ENCODE data around the gene OR2T1. TPM values are rescaled to one million over a fixed set of nuclear protein-coding genes. Genes with fewer than 3 reads are reported as not detected.
"Not testable (repeated sequence)": the region's sequence is repeated elsewhere in the genome, so short reads cannot be mapped to it uniquely, and the experiment has no call there.

Gene OR2T1
- total RNA-seq, 2 donors from 2014 or later, result not detected

DNA sequence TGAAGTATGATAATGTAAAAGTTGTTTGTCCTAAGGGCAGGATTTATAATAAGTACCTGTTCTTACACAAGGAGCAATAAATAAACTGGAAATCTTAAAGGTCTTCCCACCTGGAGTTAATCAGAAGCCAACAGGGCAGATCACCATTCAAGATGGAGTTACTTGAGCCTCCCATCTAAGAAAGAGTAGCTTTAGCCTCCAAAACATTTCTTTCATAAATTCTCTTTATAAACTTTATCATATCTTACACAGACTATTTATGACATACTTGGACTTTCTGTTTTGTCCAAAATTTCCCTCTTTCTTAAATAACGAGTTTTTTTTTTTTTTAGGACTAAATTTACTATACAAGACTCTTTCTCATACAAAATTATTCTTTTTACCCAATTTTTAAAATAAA lies 18.5 kb downstream of the OR2T1 start:
- Mint-ChIP-seq H3K27ac (no peak overlapping the region), H3K4me3 (no peak overlapping the region), H3K27me3 (no peaks in the 10 kb centered on the region), H3K9me3 (peaks cover 8% of the 10 kb centered on the region), H3K36me3 (ENCODE audit: low read depth) (no peaks in the 10 kb centered on the region), H3K4me1 (peaks cover 5% of the 10 kb centered on the region)
- ATAC-seq (replicated peaks), result no peak

DNA sequence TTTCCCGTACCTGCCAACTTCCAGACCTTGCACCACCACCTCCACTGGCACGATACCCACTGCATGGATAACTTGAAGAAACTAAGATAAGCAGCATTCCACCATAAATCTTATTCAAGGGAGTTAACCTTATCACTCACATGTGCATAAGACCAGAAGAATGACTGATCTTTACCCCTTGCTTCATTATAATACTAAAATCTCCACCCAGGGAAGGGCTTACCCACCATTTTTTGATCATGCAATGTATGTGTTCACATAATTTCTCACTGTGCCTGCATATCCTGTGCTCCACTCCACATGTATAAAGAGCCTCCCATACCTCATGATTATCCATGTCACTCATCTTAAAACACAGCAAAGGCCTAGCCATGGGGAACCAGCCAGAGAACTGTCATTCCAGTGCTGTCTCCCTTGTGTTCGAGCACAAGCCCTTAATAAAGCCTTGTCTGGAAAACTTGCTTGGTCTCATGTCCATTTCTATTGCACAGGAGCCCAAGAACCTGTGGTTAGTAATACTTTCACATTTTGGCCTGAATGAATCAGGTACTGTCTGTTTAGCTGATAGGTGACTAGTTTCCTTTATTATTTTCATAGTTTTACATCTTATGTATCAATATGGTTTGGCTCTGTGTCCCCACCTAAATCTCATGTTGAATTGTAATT lies 24.8 kb downstream of the OR2T1 start:
- H3K27ac Mint-ChIP-seq; ATAC-seq (replicated peaks); H3K4me3 Mint-ChIP-seq; H3K27me3 Mint-ChIP-seq; H3K4me1 Mint-ChIP-seq; H3K36me3 Mint-ChIP-seq (ENCODE audit: low read depth); H3K9me3 Mint-ChIP-seq: not testable (repeated sequence)

DNA sequence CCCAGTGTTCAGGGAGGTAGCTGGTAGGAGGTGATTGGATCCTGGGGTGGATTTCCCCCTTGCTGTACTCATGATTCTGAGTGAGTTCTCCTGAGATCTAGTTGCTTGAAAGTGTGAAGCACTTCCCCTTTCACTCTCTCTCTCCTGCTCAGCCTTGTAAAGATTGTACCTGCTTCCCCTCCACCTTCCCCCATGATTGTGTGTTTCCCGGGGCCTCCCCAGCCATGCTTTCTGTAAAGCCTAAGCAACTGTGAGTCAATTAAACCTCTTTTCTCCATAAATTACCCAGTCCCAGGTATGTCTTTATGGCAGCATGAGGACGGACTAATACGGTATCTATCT lies 25.3 kb downstream of the OR2T1 start:
- not testable (repeated sequence) for H3K27ac Mint-ChIP-seq; ATAC-seq (replicated peaks); H3K9me3 Mint-ChIP-seq; H3K27me3 Mint-ChIP-seq; H3K36me3 Mint-ChIP-seq (ENCODE audit: low read depth); H3K4me3 Mint-ChIP-seq; H3K4me1 Mint-ChIP-seq

DNA sequence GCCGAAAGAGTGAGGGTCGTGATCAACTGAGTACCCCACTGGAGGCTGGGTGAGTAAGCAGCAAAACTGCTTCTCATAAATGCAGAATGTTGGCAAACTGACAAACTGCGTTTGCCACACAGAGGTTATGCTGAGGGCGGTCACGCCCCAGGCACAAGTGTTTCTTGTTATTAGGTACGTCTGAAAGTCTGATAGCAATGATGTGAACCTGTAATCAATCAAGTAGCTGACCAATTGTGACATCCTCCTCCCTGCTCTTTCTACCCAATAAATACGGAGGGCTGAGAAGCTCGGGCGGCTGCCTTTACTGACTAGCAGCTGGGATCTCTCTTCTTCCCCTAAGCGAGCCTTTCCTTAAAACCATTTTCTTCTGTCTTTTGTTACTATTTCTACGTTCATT lies 28.8 kb downstream of the OR2T1 start:
- H3K4me1 Mint-ChIP-seq; ATAC-seq (replicated peaks); H3K36me3 Mint-ChIP-seq (ENCODE audit: low read depth); H3K4me3 Mint-ChIP-seq; H3K27me3 Mint-ChIP-seq; H3K27ac Mint-ChIP-seq; H3K9me3 Mint-ChIP-seq: not testable (repeated sequence)

DNA sequence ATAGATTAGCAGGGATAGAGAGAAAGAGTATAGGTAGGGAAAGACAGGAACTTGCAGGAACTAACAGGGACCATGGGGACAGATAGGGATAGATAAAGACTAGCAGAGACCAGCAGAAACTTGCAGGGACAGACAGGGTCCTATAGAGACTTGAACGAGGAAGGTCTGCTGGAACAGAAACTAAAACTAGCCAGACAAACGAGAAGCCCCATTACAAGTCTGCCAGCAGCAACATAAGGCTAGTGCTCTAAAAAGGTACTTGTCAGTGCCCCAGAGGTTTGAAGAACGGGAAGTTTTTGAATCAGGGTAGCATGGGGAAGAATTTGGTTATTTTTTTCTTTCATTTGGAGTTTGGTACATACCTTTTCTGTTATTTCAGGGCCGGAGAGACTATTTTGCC lies 29.4 kb downstream of the OR2T1 start:
- not testable (repeated sequence) for H3K9me3 Mint-ChIP-seq; H3K27ac Mint-ChIP-seq; ATAC-seq (replicated peaks); H3K4me3 Mint-ChIP-seq; H3K36me3 Mint-ChIP-seq (ENCODE audit: low read depth); H3K4me1 Mint-ChIP-seq; H3K27me3 Mint-ChIP-seq

DNA sequence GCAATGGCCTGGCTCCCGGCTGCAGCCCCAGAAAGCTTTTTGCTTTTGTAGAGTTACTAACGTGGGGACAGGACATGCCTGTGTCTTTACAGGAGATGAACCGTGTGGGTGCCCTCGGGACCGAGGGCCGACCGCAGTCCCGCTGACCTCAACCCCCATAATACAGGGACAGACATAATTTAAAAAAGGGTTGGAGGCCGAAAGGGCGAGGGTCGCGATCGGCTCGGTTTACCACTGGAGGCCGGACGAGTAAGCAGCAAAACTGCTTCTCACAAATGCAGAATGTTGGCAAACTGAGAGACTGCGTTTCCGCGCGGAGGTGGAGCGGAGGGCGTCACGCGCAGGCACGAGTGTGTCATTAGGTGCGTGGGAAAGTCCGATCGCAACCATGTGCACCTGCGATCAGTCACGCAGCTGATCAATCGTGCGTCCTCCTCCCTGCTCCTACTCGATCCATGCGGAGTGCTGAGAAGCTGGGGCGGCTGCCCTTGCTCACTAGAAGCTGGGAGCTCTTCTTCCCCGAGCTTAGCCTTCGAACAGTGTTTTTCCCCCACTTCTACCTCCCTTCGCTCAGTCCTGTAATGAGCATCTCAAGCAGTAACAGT lies 31.1 kb downstream of the OR2T1 start:
- not testable (repeated sequence) for H3K4me3 Mint-ChIP-seq; ATAC-seq (replicated peaks); H3K27me3 Mint-ChIP-seq; H3K9me3 Mint-ChIP-seq; H3K36me3 Mint-ChIP-seq (ENCODE audit: low read depth); H3K4me1 Mint-ChIP-seq; H3K27ac Mint-ChIP-seq

DNA sequence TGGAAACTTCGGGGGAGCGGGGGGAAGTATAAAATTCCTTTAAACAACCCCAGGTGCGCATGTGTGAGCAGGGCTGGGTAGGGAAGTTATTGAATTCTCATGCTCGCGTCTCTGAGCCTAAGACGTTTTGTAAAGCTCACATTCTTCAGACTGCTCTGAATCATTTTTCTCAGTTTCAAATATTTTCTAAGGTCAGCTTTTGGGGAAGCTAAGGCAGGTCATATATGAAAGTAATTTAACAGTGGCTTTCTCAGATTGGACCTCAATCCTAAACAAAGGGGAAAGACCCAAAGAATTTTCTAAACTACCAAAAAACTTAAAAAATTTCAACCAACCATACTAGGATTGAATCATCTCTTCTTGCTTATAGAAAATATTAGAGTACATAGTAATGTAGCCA lies 32.1 kb downstream of the OR2T1 start:
- H3K27ac Mint-ChIP-seq; H3K4me1 Mint-ChIP-seq; H3K36me3 Mint-ChIP-seq (ENCODE audit: low read depth); H3K9me3 Mint-ChIP-seq; H3K27me3 Mint-ChIP-seq; H3K4me3 Mint-ChIP-seq; ATAC-seq (replicated peaks): not testable (repeated sequence)

DNA sequence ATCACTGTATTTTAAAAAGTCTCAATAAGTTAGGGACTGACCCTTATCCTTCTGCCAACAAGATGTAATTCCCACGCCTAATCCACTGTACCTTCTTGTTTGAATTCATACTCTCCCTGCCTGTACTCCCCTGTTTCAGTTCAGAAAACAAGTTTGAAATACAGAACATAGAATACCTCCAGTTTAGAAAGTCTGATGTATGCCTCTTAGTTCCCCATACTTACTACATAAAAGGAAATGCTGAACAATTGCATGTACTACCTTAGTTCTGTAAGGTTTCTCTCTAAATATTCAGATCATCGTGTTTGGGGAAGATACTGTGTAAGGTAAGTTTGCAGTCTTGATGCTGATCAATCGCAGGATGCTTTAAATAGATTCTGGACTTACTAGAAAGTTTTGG lies 33.5 kb downstream of the OR2T1 start:
- not testable (repeated sequence) for H3K36me3 Mint-ChIP-seq (ENCODE audit: low read depth); H3K4me3 Mint-ChIP-seq; H3K4me1 Mint-ChIP-seq; H3K9me3 Mint-ChIP-seq; H3K27me3 Mint-ChIP-seq; ATAC-seq (replicated peaks); H3K27ac Mint-ChIP-seq

DNA sequence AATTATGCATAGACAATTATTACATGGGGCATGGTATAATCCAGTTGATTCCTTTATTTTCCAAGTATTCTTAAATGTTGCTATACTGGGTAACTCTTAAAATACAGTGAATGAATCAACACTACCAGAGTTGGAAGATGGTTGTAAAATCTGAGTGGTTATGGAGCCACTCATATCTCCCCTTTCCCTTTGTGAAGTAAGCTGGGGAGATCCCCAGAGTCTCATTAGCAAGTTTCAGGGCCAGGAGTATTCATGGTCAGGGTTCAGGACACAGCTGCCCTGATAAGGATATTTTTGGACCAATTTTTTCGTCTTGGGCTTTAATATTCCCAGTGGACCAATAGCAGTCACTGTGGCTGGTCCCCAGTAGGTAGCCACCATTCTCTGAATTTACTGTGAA lies 35.8 kb downstream of the OR2T1 start:
- not testable (repeated sequence) for H3K9me3 Mint-ChIP-seq; H3K4me1 Mint-ChIP-seq; H3K4me3 Mint-ChIP-seq; H3K27me3 Mint-ChIP-seq; H3K36me3 Mint-ChIP-seq (ENCODE audit: low read depth); H3K27ac Mint-ChIP-seq; ATAC-seq (replicated peaks)

DNA sequence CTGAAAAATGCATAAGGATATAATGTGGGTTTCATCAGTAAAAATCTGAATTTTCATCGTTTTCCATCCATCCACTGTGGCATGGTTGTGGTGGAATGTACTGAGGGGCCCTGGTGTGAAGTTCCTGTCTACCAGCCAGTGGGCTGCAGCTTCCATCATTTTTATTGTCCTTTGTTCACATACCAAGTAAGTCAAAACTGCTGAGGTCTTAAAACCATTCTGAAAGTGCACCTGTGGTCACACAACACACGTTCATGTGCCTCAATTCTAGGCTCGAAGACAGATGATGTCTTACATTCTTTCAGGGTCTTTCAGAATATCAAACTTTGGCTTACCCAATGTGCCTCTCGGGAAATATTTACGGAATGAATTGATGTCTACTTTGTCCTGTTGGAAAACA lies 36.4 kb downstream of the OR2T1 start:
- H3K27ac Mint-ChIP-seq; ATAC-seq (replicated peaks); H3K4me3 Mint-ChIP-seq; H3K4me1 Mint-ChIP-seq; H3K27me3 Mint-ChIP-seq; H3K9me3 Mint-ChIP-seq; H3K36me3 Mint-ChIP-seq (ENCODE audit: low read depth): not testable (repeated sequence)

DNA sequence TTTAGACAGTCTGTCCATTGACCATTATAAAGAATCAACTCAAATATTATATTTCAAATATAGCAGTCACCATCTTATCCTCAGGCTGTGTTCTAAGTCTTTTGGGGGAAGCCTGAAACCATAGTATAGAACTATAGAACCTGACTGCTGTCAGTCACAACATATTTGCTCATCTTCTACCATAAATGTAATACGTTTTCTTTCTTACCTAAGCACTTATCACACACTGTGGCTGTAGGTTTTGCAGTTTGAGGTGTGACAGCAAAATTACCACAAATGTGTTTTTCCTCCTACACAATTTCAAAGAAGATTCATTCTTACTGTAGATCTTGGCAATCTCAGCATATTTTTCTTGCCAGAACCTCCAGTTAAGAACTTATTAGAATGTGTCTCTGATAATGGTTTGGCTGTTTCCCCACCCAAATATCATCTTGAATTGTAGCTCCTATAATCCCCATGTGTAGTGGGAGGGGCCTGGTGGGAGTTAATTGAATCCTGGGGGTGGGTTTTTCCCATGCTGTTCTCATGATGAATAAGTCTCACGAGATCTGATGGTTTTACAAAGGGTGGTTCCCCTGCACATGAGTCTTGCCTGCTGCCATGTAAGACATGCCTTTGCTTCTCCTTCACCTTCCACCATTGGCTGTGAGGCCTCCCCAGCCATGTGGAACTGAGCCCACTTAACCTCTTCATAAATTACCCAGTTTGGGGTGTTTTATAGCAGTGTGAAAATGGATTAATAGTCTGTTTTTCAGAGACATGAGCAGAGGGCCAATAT lies 39.8 kb downstream of the OR2T1 start:
- peak; percentile 83 for ATAC-seq (replicated peaks)
- not testable (repeated sequence) for H3K27me3 Mint-ChIP-seq; H3K9me3 Mint-ChIP-seq; H3K27ac Mint-ChIP-seq; H3K4me3 Mint-ChIP-seq; H3K36me3 Mint-ChIP-seq (ENCODE audit: low read depth); H3K4me1 Mint-ChIP-seq

DNA sequence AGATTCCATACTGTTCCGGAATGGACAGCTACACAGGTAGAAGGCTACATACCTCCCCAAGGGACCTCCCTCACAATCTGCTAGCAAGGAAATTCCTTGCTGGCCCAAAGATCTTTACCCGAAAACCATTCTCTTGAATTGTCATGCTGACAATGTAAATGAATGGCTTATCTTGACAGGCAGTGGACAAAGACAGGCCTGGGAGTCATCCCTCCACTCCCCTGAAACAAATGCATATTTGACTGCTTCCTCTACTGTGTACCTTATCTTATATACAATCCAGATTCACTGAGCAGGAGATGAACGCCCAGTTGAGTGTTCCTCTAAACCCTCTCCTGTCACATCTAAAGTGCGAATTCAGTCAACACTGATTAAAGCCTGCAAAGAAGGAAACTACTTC lies 41.8 kb downstream of the OR2T1 start:
- not testable (repeated sequence) for H3K27me3 Mint-ChIP-seq; H3K36me3 Mint-ChIP-seq (ENCODE audit: low read depth); ATAC-seq (replicated peaks); H3K9me3 Mint-ChIP-seq; H3K27ac Mint-ChIP-seq; H3K4me3 Mint-ChIP-seq; H3K4me1 Mint-ChIP-seq

DNA sequence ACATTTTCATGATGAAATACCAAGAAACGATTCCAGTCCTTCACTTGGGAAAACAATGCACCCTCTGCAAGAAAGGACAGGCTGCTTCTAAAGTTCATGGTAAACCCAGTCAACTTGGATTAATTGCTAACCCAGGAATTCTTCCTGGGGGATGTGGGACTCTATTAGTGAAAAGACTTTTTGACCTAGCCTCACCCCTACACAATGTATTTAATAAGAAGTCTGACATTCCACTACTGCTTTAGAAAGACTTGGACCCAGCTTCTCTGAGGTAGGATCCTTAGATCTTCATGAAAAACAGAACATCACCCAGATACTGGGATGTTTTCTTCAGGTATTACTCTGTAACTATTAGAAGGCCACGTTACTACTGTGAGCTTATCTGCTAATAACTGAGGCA lies 42.6 kb downstream of the OR2T1 start, which contains the start of gene OR2T2:
TSS of gene OR2T2 (plus strand) at position 239 of the 400 bp plus-strand sequence. CDS start 7,161 bp downstream, outside the sequence.
- not testable (repeated sequence) for H3K4me1 Mint-ChIP-seq; H3K36me3 Mint-ChIP-seq (ENCODE audit: low read depth); H3K9me3 Mint-ChIP-seq; ATAC-seq (replicated peaks); H3K27me3 Mint-ChIP-seq; H3K27ac Mint-ChIP-seq; H3K4me3 Mint-ChIP-seq

DNA sequence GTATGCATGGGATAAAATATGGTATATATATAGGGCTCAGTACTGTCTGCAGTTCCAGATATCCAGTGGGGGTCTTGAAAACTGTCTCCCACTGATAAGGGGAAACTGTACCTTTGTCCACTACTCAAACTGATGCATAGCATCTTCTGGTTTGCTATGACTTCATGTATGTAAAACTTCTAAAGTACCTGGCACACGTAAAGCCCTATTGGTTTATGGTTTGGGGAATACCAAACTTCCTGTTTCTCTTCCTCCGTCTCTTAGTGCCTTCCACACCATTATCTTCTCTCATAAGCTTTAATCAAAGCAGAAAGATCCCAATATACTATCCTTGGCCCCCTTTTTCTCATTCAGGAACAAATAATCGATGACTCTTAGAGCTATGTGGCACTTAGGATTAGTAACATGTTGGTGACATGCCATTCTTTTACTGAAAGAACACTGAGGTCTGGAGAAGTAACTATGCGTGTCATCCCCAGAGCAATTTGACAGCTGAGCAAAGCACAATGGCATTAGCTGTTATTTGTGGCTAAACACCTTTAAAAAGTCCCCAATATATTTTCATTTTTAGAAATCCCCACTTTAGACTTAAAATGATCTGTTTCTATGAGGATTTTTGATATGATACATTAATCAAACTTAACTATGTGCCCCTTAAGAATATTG lies 45.7 kb downstream of the OR2T1 start:
- H3K27me3 Mint-ChIP-seq, result not testable (repeated sequence)

More for the DNA sequence above, 45.7 kb downstream of the OR2T1 start:
- peak; percentile 62 for ATAC-seq (replicated peaks)
- not testable (repeated sequence) for H3K4me3 Mint-ChIP-seq; H3K27ac Mint-ChIP-seq; H3K36me3 Mint-ChIP-seq (ENCODE audit: low read depth); H3K4me1 Mint-ChIP-seq; H3K9me3 Mint-ChIP-seq
